Measurements from ENCODE around the gene VWA2. TPM values are rescaled to one million over a fixed set of nuclear protein-coding genes. Genes with fewer than 3 reads are reported as not detected.

Gene VWA2
- total RNA-seq, 1 donor from 2014 or later = not detected

- Histone ChIP-seq H3K36me3 (no peaks in the 10 kb centered on the region), H3K9me3 (no peaks in the 10 kb centered on the region), H3K27ac (no peak overlapping the region), H3K27me3 (no peaks in the 10 kb centered on the region), H3K4me3 (no peak overlapping the region), H3K4me1 (peaks cover 0 to 9% of the 10 kb centered on the region in 2 donors)
- DNase-seq (ENCODE audit: low spot score in 2 of 2) = no peak
- TF ChIP-seq, protein P1, sequence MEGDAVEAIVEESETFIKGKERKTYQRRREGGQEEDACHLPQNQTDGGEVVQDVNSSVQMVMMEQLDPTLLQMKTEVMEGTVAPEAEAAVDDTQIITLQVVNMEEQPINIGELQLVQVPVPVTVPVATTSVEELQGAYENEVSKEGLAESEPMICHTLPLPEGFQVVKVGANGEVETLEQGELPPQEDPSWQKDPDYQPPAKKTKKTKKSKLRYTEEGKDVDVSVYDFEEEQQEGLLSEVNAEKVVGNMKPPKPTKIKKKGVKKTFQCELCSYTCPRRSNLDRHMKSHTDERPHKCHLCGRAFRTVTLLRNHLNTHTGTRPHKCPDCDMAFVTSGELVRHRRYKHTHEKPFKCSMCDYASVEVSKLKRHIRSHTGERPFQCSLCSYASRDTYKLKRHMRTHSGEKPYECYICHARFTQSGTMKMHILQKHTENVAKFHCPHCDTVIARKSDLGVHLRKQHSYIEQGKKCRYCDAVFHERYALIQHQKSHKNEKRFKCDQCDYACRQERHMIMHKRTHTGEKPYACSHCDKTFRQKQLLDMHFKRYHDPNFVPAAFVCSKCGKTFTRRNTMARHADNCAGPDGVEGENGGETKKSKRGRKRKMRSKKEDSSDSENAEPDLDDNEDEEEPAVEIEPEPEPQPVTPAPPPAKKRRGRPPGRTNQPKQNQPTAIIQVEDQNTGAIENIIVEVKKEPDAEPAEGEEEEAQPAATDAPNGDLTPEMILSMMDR (IDR thresholded peaks at IDR 0.05) = no peak
- intact Hi-C loops (cut with DNase I) = loop anchor here (1.0 kb wide), 1 partner anchor 97 kb away; the partner anchor contains the start of gene CCDC186
Observed at GRCh38 chr10:114271075-114271778, 32.2 kb downstream of the VWA2 start.

- H3K27me3 ChIP-seq = no peaks in the 10 kb centered on the region
- H3K27ac ChIP-seq = peak overlapping the region in 1 of 2 donors; percentile 13
Observed at GRCh38 chr10:114271779-114272167, 32.7 kb downstream of the VWA2 start.

DNA sequence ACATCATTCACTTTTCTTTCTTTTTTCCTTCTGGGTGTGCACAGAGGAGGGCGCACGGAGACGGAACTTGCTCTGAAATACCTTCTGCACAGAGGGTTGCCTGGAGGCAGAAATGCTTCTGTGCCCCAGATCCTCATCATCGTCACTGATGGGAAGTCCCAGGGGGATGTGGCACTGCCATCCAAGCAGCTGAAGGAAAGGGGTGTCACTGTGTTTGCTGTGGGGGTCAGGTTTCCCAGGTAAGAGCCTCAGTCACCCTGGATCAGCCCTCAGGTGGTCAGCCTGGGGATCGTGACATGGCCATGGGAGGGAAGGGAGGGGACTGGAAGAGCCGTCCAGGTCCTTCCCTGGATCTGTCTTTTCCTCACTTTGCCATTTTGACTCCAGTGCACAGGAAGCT lies 33.6 kb downstream of the VWA2 start:
- TF ChIP-seq, protein P1 (IDR thresholded peaks at IDR 0.05) = no peak
- intact Hi-C loops (cut with DNase I) = no loop called here
- Histone ChIP-seq H3K9me3 (no peaks in the 10 kb centered on the region), H3K36me3 (no peaks in the 10 kb centered on the region), H3K27ac (no peak overlapping the region), H3K4me3 (no peak overlapping the region), H3K27me3 (no peaks in the 10 kb centered on the region), H3K4me1 (peaks cover 0 to 9% of the 10 kb centered on the region in 2 donors)
- DNase-seq (ENCODE audit: low spot score in 2 of 2) = no peak

More at GRCh38 chr10:114271779-114272167, 32.7 kb downstream of the VWA2 start:
- Histone ChIP-seq H3K4me3 (no peak overlapping the region), H3K4me1 (peaks cover 0 to 9% of the 10 kb centered on the region in 2 donors), H3K9me3 (no peaks in the 10 kb centered on the region), H3K36me3 (no peaks in the 10 kb centered on the region)
- DNase-seq (ENCODE audit: low spot score in 2 of 2) = peak; percentile 12 to 78
- intact Hi-C loops (cut with DNase I) = loop anchor here (1.0 kb wide), 1 partner anchor 97 kb away; the partner anchor contains the start of gene CCDC186
- TF ChIP-seq, protein P1 (IDR thresholded peaks at IDR 0.05) = no peak

GRCh38 chr10:114273910-114274309 lies 34.9 kb downstream of the VWA2 start:
- no peaks in the 10 kb centered on the region for H3K9me3 ChIP-seq

GRCh38 chr10:114274616-114275453 lies 35.8 kb downstream of the VWA2 start:
- no peak overlapping the region for H3K27ac ChIP-seq
- intact Hi-C loops (cut with DNase I) = no loop called here
- DNase-seq (ENCODE audit: low spot score in 2 of 2) = no peak
- TF ChIP-seq, protein P1 (IDR thresholded peaks at IDR 0.05) = no peak
- H3K9me3 ChIP-seq = no peaks in the 10 kb centered on the region
- no peaks in the 10 kb centered on the region for H3K27me3 ChIP-seq
- H3K4me1 ChIP-seq = peaks cover 0 to 9% of the 10 kb centered on the region in 2 donors
- no peaks in the 10 kb centered on the region for H3K36me3 ChIP-seq
- no peak overlapping the region for H3K4me3 ChIP-seq

More at GRCh38 chr10:114273910-114274309, 34.9 kb downstream of the VWA2 start:
- Histone ChIP-seq H3K36me3 (no peaks in the 10 kb centered on the region), H3K4me1 (peaks cover 0 to 9% of the 10 kb centered on the region in 2 donors), H3K27me3 (no peaks in the 10 kb centered on the region), H3K4me3 (no peak overlapping the region), H3K27ac (no peak overlapping the region)
- TF ChIP-seq, protein P1 (IDR thresholded peaks at IDR 0.05) = no peak
- DNase-seq (ENCODE audit: low spot score in 2 of 2) = no peak
- intact Hi-C loops (cut with DNase I) = no loop called here
